ENCODE measurements around the gene MAPK11. TPM values are rescaled to one million over a fixed set of nuclear protein-coding genes. Genes with fewer than 3 reads are reported as not detected.
A peak's percentile ranks its signal among the peaks of the same experiment; 100 is the strongest.

Gene MAPK11
- total and polyA plus RNA-seq, 7 donors, result 0.23 to 7.3 (median 2.9) TPM

DNA sequence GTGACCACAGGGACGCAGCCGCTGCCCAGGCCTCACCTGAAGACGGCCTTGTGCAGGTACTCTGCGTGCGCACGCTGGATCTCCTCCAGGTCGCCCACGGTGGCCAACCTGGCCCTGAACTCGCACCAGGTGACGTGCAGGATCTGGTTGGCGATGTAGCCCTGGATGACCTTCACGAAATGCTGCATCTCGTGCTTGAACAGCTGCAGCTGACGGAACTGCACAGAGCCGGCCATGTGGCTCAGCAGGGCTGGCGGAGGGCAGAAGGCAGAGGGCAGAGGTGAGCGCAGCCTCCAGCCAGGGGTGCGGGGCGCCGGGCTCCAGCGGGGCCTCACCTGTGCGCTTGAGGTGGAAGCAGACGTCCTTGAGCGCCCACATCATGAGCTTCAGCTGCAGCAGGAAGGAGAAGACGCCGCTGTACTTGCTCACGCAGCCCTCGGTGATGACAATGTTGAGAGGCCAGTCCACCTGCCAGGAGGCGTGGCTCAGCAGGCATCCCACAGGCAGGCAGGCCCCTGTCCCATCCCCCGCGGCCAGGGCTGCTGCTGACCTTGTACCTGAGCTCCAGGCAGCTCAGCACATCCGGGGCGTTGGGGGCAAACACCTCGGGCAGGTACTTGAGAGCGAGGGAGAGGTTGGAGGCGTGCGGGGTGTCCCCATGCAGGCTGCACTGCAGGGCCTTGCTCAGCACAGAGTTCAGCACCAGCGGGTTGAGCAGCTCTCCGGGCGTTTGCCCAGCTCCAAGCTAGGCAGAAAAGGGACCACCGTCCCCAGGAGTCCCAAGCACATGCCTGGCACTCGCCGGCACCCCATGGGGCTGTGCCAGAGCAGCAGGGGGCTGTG lies 51.8 kb downstream of the MAPK11 start:
- Histone ChIP-seq H3K4me3 (no peak overlapping the region), H3K36me3 (peaks cover 62 to 92% (median 74%) of the 10 kb centered on the region in 4 donors), H3K9me3 (no peaks in the 10 kb centered on the region), H3K27me3 (no peaks in the 10 kb centered on the region), H3K27ac (no peak overlapping the region), H3K4me1 (peaks cover 0 to 14% (median 8%) of the 10 kb centered on the region in 4 donors)
- peak; percentile 66 for DNase-seq
- TF ChIP-seq EP300 (IDR thresholded peaks at IDR 0.05) (no peak), POLR2A (IDR thresholded peaks at IDR 0.05) (no peak), POLR2AphosphoS5 (IDR thresholded peaks at IDR 0.05) (no peak)
- TF ChIP-seq, protein P1, sequence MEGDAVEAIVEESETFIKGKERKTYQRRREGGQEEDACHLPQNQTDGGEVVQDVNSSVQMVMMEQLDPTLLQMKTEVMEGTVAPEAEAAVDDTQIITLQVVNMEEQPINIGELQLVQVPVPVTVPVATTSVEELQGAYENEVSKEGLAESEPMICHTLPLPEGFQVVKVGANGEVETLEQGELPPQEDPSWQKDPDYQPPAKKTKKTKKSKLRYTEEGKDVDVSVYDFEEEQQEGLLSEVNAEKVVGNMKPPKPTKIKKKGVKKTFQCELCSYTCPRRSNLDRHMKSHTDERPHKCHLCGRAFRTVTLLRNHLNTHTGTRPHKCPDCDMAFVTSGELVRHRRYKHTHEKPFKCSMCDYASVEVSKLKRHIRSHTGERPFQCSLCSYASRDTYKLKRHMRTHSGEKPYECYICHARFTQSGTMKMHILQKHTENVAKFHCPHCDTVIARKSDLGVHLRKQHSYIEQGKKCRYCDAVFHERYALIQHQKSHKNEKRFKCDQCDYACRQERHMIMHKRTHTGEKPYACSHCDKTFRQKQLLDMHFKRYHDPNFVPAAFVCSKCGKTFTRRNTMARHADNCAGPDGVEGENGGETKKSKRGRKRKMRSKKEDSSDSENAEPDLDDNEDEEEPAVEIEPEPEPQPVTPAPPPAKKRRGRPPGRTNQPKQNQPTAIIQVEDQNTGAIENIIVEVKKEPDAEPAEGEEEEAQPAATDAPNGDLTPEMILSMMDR (IDR thresholded peaks at IDR 0.05), result no peak
- 83 to 86% methylated on average over 43 of the region's 43 CpGs for WGBS, 2 donors
- intact Hi-C loops (cut with DNase I), result no loop called here

DNA sequence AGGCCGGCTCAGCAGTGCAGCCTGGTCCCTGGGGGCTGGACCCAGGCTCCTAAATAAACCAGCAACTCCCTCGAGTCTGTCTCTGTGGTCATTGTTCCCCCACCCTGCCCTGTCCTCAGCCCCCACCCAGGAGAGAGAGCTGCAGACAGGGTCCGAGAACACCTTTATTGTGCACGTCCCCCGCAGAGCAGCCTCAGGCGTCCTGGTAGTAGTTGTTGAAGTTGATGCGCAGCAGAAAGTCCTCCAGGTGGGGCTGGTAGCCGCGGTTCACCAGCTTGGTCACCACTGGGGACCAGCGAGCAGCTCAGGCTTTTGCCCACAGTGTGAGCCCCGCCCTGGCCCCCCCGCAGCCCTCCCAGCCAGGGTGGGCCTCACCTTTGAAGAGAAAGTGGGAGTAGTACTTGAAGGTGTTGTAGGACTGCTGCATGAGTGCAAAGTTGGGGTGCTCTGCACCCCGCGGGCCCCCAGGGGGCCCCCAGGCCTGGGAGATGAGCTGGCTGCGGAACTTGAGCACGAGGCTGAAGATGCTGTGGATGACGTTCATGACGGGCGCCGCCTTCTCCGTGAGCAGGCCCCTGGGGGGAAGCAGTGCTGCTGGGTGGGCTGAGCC lies 52.5 kb downstream of the MAPK11 start:
- Histone ChIP-seq H3K9me3 (no peaks in the 10 kb centered on the region), H3K27me3 (no peaks in the 10 kb centered on the region), H3K27ac (no peak overlapping the region), H3K4me1 (peaks cover 0 to 14% (median 8%) of the 10 kb centered on the region in 4 donors), H3K4me3 (no peak overlapping the region), H3K36me3 (peaks cover 62 to 92% (median 72%) of the 10 kb centered on the region in 4 donors)
- no peak for DNase-seq
- intact Hi-C loops (cut with DNase I), result no loop called here
- TF ChIP-seq POLR2AphosphoS5 (IDR thresholded peaks at IDR 0.05) (no peak), POLR2A (IDR thresholded peaks at IDR 0.05) (no peak)
- WGBS, 2 donors, result 89% methylated on average over 21 of the region's 21 CpGs

DNA sequence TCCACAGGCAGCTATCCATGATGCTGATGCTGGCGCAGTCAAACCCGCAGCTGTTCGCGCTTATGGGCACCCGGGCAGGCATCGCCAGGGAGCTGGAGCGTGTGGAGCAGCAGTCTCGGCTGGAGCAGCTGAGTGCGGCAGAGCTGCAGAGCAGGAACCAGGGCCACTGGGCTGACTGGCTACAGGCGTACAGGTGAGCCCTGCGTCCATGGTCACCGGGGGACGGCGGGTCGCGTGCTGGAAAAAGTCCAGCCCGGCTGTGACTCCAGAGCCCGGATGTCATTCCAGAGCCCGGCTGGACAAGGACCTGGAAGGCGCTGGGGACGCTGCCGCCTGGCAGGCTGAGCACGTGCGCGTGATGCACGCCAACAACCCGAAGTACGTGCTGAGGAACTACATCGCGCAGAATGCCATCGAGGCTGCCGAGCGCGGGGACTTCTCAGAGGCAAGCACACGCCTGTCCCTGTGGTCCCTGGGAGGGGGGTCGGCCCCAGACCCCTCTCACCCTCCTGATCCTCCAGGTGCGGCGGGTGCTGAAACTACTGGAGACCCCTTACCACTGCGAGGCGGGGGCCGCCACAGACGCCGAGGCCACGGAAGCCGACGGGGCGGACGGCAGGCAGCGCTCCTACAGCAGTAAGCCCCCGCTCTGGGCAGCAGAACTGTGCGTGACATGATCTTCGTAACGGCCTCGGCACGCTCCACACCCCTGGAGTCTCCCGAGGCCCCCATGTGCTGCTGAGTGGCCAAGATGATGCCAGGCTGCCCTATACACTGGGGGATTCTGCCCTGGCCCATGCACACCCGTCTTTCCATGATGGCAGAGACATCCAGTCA lies 53.3 kb downstream of the MAPK11 start:
- Histone ChIP-seq H3K9me3 (no peaks in the 10 kb centered on the region), H3K27ac (no peak overlapping the region), H3K36me3 (peaks cover 57 to 92% (median 68%) of the 10 kb centered on the region in 4 donors), H3K4me1 (peaks cover 0 to 14% (median 8%) of the 10 kb centered on the region in 4 donors), H3K4me3 (no peak overlapping the region), H3K27me3 (no peaks in the 10 kb centered on the region)
- TF ChIP-seq POLR2AphosphoS5 (IDR thresholded peaks at IDR 0.05) (no peak), POLR2A (IDR thresholded peaks at IDR 0.05) (no peak), EP300 (IDR thresholded peaks at IDR 0.05) (no peak)
- TF ChIP-seq, protein P1 (IDR thresholded peaks at IDR 0.05), result no peak
- DNase-seq, result peak; percentile 65
- WGBS, 2 donors, result 95 to 96% methylated on average over 57 of the region's 57 CpGs
- intact Hi-C loops (cut with DNase I), result no loop called here

DNA sequence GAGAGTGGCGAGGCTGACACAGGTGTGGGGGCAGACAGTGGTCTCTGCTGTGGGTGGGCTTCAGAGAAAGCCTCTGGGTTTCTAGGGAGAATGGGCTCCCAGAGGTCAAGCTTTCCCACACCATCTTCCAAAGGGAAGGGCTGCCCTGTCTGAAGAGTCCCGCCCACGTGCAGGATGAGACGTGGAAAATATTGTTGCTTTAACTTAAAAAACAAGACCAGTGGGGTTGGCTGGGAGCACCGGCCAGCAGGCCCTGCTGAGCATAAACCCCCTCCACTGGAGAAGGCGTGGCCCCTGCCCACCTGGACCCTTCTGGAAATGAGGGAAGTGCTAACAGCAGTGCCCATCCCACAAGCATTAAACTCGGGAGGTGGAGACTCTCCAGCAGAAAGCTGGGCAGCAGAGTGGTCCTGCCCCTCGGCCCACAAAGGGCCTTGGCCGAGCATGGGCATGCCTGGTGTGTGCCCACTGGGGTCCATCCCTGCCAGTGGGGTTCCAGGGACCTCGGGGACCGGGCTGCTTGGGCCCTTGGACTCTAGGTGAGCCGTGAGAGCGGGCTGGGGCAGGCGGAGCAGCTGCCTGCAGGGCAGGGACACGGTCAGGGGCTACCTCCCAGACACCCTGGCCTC lies 54.0 kb downstream of the MAPK11 start:
- intact Hi-C loops (cut with DNase I), result no loop called here
- peaks cover 50 to 92% (median 62%) of the 10 kb centered on the region in 4 donors for H3K36me3 ChIP-seq
- WGBS, 2 donors, result 84 to 92% methylated on average over 15 of the region's 15 CpGs

More for the DNA sequence above, 54.0 kb downstream of the MAPK11 start:
- peaks cover 0 to 14% (median 8%) of the 10 kb centered on the region in 4 donors for H3K4me1 ChIP-seq
- no peak overlapping the region for H3K4me3 ChIP-seq
- H3K27ac ChIP-seq, result no peak overlapping the region
- no peaks in the 10 kb centered on the region for H3K9me3 ChIP-seq
- DNase-seq, result peak; percentile 62
- no peaks in the 10 kb centered on the region for H3K27me3 ChIP-seq
- TF ChIP-seq POLR2AphosphoS5 (IDR thresholded peaks at IDR 0.05), result no peak
- TF ChIP-seq POLR2A (IDR thresholded peaks at IDR 0.05), result no peak
- TF ChIP-seq, protein P1 (IDR thresholded peaks at IDR 0.05), result no peak

Measured in sigmoid colon (tissue), 7 donors.